ENCODE data around the gene INAVA.

GRCh38 chr1:200883118-200883517, 11.6 kb upstream of the INAVA start:
- no peak for TF ChIP-seq CTCF (conservative IDR thresholded peaks at IDR 0.05; ENCODE audit: low read depth in 2 of 2)
- TF ChIP-seq CREB1 (CRISPR knock-in tag; IDR thresholded peaks at IDR 0.05; ENCODE audit: low read depth), result no peak
- no peak for TF ChIP-seq EZH2 (IDR thresholded peaks at IDR 0.05; ENCODE audit: low read depth, unreplicated experiment)
- no peak for TF ChIP-seq POLR2AphosphoS5 (IDR thresholded peaks at IDR 0.05; ENCODE audit: low read depth)
